SKM-1 treated with dmso at 0.1 percent for 144 hours (cell line): ENCODE measurements around the gene CRLF1.

ENCODE experiments used
- DNase-seq: peaks from one replicate; lab custom pipeline; 2025; ENCODE audit not compliant: unreplicated experiment; lab: John Stamatoyannopoulos, UW

The CRLF1 gene

GRCh38 chr19:18636969-18637629 is 30.5 kb upstream of the CRLF1 start, which contains the start of gene KLHL26:
TSS of gene KLHL26 (plus strand) at chr19:18637028. CDS start at chr19:18637055, 27 bp downstream.
- DNase-seq = no peak

- DNase-seq = peak; percentile 89
Measured at GRCh38 chr19:18636183-18636968, 29.8 kb upstream of the CRLF1 start.

GRCh38 chr19:18635831-18636182 is 29.2 kb upstream of the CRLF1 start:
- no peak for DNase-seq

GRCh38 chr19:18634612-18635297 is 28.2 kb upstream of the CRLF1 start:
- DNase-seq = no peak

DNA sequence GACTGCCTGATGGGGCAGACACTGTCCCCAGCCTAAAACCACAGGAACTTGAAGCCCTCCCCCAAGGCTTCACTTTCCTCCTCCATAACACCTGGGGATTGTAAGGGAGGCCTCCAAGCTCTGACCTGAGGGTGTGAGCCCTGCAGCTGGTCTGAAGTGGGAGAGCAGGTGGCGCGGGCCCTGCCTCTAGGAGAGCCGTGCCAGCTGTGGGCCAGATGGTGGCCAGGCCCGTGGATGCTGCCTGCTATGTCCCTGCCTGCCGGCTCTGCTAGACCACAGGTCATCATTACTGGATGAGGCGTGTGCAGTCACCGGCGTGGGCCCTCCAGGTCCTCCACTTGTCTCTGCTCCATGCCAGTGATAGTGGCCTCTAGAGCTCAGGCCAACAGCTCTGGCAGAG is 26.7 kb upstream of the CRLF1 start:
- DNase-seq = no peak

- DNase-seq = no peak
Measured at GRCh38 chr19:18629166-18630088, 22.8 kb upstream of the CRLF1 start.

DNA sequence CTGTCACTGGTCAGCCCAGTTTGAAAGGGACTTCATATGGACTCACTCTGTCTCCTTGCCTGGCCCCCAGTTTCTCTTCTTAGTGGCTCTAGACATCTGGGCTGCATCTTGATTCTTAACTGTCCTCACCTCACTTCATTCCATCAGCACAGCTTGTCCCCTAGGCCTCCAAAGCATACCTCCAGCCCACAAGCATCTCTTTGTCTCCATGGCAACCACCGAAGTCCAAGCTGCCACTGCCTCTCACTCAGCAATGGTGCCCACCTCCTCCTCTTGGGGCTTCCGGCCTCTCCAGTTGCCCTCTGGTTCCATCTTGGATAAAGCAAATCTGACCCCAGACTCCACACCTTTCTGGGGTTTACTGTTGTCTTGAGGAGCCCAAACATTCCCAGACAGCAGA is 20.3 kb upstream of the CRLF1 start:
- DNase-seq = no peak

GRCh38 chr19:18620902-18621301 is 14.3 kb upstream of the CRLF1 start:
- DNase-seq = no peak

GRCh38 chr19:18620311-18620710 is 13.7 kb upstream of the CRLF1 start:
- DNase-seq = no peak

- no peak for DNase-seq
Measured at GRCh38 chr19:18618236-18618635, 11.6 kb upstream of the CRLF1 start.

DNA sequence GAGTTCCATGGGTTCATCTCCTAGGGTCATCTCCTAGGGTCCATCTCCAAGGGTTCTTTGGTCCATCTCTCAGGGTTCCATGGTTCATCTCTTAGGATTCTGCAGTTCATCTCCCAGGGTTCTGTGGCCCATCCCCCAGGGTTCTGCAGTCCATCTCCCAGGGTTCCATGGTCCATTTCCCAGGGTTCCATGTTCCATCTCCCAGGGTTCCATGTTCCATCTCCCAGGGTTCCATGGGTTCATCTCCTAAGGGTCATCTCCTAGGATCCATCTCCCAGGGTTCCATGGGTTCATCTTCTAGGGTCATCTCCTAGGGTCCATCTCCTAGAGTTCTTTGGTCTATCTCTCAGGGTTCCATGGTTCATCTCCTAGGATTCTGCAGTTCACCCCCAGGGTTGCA is 11.0 kb upstream of the CRLF1 start:
- DNase-seq = no peak

- no peak for DNase-seq
Measured at GRCh38 chr19:18616023-18616422, 9.4 kb upstream of the CRLF1 start.

DNA sequence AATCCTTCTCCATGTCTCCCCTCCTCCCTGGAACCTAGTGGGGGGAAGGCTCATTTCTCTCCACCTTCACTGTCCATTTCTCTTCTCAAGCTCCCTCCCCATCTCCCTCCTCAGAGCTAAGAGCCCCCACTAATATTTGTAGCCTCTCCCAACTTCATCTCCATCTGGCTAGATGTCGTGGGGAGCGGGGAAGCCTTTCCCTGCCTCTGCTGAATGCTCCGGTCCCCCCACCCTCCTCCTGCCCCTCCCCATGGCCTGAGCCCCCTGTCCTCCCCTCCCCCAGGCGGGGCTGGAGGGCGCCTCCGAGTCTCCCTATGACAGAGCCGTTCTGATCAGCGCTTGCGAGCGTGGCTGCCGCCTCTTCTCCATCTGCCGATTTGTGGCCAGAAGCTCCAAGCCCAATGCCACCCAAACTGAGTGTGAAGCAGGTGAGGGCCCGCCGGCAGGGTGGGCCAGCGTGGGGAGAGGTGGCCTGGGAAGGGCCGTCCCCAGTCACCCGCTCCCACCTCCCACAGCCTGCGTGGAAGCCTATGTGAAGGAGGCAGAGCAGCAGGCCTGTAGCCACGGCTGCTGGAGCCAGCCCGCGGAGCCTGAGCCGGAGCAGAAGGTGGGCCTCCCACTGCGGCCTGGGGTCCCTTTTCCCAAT is 7.1 kb upstream of the CRLF1 start:
- DNase-seq = no peak

DNA sequence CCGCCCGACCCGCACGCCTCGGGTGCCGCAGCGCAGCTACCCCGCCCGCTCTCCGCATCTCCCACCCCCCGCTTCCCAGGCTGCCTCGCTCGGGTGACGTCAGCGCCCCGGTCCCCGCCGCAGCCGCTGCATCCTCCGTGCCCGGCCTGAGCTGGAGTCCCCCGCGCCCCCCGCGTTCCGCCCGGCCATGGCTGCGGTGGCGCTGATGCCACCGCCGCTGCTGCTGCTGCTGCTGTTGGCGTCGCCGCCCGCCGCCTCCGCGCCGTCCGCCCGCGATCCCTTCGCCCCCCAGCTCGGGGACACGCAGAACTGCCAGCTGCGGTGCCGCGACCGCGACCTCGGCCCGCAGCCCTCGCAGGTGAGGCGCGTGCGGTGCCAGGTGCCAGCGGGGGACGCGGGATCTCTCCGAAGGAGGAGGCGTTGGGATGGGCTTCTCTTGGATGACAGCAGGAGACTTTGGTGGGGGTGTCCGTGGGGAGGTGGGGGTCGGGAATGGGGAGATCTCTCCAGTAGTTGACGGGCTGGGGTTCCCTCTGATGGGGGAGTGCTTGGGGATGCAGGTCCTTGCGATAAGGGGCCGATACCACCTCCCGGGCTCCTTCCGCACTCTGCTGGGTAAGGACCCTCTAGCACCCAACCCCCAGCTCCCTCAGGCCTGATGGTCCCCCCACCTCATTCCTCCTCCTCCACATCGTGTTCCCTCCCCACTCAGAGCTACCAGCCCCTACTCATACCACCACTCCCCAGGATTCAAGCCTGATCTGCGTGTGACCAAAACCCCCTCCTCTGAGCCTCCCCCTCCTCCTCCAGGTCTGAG is 6.4 kb upstream of the CRLF1 start, which contains the start of gene TMEM59L:
TMEM59L (plus strand) TSS at position 99 of the 817 bp plus-strand sequence; CDS start at position 188, 89 bp downstream.
- no peak for DNase-seq

DNA sequence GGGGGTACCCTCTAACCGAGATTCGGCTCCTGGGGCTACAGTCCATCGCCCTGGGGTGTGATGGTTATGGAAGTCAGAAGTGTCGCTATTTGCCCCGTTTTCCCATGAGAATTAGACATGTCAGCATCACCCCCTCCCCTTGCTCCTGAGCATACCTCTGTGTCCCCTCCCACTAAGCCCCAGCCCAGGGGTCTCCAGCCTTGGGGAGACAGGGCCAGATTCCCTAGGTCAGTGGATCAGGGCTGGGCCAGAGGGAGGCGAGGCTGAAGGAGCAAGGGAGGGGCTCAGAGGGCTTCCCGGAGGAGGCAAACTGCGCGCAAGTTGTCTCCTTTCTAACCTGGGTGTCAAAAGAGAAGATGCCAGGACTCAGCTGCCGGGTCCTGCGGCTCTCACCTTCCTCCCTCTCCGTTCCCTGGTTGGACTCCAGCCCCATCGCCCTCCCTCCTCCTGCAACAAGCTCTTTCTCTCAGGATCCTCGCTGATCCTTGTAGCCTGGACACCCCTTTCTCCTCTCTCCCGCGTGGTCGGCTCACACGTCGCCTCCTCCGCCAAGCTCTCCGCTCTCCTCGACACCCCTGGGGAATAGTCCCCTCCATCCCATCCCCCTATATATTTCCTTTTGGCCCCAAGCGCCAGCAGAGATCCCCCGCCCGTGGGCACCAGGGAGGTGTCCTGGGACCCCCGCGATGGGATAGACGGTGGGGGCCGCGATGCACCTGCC is 5.6 kb upstream of the CRLF1 start:
- no peak for DNase-seq

DNA sequence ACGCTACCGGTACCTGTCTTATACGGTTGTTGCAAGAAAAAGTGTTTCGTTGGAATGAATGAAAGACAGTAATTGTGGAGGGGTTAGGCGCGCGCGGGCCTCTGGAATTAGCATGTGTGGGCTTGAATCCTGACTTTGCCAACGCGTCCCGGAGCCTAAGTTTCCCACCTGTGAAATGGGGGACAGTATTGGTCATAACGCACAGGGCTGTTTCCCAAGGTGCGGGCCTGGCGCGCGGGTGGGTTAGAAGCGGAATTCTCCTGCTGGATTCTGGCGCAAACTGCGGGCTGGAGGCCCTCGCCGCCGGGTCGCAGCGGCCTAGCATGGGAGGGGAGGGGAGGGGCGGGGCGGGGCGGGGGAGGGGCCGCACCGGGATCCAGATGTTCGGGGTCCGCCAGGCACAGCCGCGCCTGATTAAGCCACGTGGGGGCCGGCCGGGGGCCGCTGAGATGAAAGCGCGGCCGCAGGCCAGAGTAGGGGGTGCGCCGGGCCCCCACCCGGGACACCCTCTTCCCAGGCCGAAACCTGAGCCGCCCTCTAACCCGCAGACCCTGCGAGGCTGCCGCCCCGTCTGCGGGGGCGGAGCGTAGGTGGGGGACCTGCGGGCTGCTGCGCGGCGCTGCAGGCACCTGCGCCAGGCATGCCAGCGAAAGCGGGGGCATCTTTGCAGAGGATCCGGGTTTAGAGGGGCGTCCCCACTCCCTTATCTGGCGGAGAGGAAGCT is 4.9 kb upstream of the CRLF1 start:
- DNase-seq = no peak

- no peak for DNase-seq
Measured at GRCh38 chr19:18610556-18611326, 4.1 kb upstream of the CRLF1 start.

DNA sequence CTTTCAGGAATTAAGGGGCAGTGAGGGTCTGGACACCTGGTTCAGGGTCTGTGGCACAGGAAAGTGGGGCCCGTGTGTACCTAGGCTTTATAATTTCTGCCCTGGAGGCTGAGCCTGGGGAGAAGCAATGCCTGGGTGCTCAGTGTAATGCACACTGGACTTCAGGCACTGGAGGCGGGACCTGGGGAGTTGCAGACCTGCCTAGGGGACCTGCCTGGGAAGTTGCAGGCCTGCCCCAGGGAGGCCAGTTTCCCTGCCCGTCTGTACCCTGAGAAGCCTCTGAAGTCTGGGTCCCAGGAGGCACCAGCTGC is 3.6 kb upstream of the CRLF1 start:
- no peak for DNase-seq
